ENCODE data around the gene CERK. TPM values are rescaled to one million over a fixed set of nuclear protein-coding genes. Genes with fewer than 3 reads are reported as not detected.
"Not testable (repeated sequence)": the region's sequence is repeated elsewhere in the genome, so short reads cannot be mapped to it uniquely, and the experiment has no call there.

CERK gene
- total RNA-seq, 5 donors from 2014 or later (not counting 1 experiment from before 2014, with no cell fraction given): 77.4 to 155 (median 125) TPM

GRCh38 chr22:46646531-46647215 lies 91.4 kb downstream of the CERK start:
- Mint-ChIP-seq H3K4me1 (peaks cover 0 to 25% (median 6%) of the 10 kb centered on the region in 3 donors), H3K9me3 (peaks cover 0 to 6% (median 0%) of the 10 kb centered on the region in 3 donors), H3K27me3 (no peaks in the 10 kb centered on the region), H3K27ac (no peak overlapping the region), H3K4me3 (no peak overlapping the region), H3K36me3 (peaks cover 10% of the 10 kb centered on the region)
- no peak overlapping the region for H3K4me3 ChIP-seq (ENCODE audit: control insufficient read depth in 1 of 2, extremely low read depth in 1 of 2, low read length in 1 of 2)
- no peak overlapping the region for H3K27ac ChIP-seq (ENCODE audit: low read length)
- ChIA-PET POLR2A (no interaction called here), CTCF (no interaction called here)
- H3K4me1 ChIP-seq (ENCODE audit: control insufficient read depth in 1 of 2, extremely low read depth in 1 of 2, insufficient read depth in 2 of 2, low read length in 2 of 2): no peaks in the 10 kb centered on the region
- H3K9me3 ChIP-seq: no peaks in the 10 kb centered on the region
- ATAC-seq (replicated peaks in 1 of 4): no peak
- no peak for DNase-seq
- WGBS (ENCODE audit: insufficient coverage): 98% methylated on average over 5 of the region's 10 CpGs
- H3K27me3 ChIP-seq (replicated peaks in 1 of 2; ENCODE audit: control insufficient read depth in 2 of 2, extremely low read depth in 1 of 2, insufficient read depth in 2 of 2, low read length in 1 of 2): no peaks in the 10 kb centered on the region
- peaks cover 0 to 5% of the 10 kb centered on the region in 2 donors for H3K36me3 ChIP-seq (ENCODE audit: control insufficient read depth in 2 of 2, extremely low read depth in 1 of 2, insufficient read depth in 1 of 2, low read length in 1 of 2)

GRCh38 chr22:46642840-46643480 lies 95.1 kb downstream of the CERK start:
- DNase-seq; H3K27me3 ChIP-seq (replicated peaks in 1 of 2; ENCODE audit: control insufficient read depth in 2 of 2, extremely low read depth in 1 of 2, insufficient read depth in 2 of 2, low read length in 1 of 2); H3K4me3 Mint-ChIP-seq; H3K27me3 Mint-ChIP-seq; H3K36me3 ChIP-seq (ENCODE audit: control insufficient read depth in 2 of 2, extremely low read depth in 1 of 2, insufficient read depth in 1 of 2, low read length in 1 of 2); H3K27ac Mint-ChIP-seq; H3K27ac ChIP-seq (ENCODE audit: low read length); H3K9me3 Mint-ChIP-seq; H3K4me1 ChIP-seq (ENCODE audit: control insufficient read depth in 1 of 2, extremely low read depth in 1 of 2, insufficient read depth in 2 of 2, low read length in 2 of 2); CTCF ChIA-PET; H3K9me3 ChIP-seq; POLR2A ChIA-PET; ATAC-seq (replicated peaks in 1 of 4); H3K4me3 ChIP-seq (ENCODE audit: control insufficient read depth in 1 of 2, extremely low read depth in 1 of 2, low read length in 1 of 2): not testable (repeated sequence)
- peaks cover 0 to 22% (median 2%) of the 10 kb centered on the region in 3 donors for H3K4me1 Mint-ChIP-seq
- 97% methylated on average over 5 of the region's 5 CpGs for WGBS (ENCODE audit: insufficient coverage)
- H3K36me3 Mint-ChIP-seq: peaks cover 13% of the 10 kb centered on the region

GRCh38 chr22:46641811-46642266 lies 96.2 kb downstream of the CERK start:
- CTCF ChIA-PET: no interaction called here
- no peaks in the 10 kb centered on the region for H3K27me3 Mint-ChIP-seq
- Histone ChIP-seq H3K27ac (ENCODE audit: low read length) (no peak overlapping the region), H3K9me3 (no peaks in the 10 kb centered on the region), H3K27me3 (replicated peaks in 1 of 2; ENCODE audit: control insufficient read depth in 2 of 2, extremely low read depth in 1 of 2, insufficient read depth in 2 of 2, low read length in 1 of 2) (no peaks in the 10 kb centered on the region), H3K4me1 (ENCODE audit: control insufficient read depth in 1 of 2, extremely low read depth in 1 of 2, insufficient read depth in 2 of 2, low read length in 2 of 2) (no peaks in the 10 kb centered on the region), H3K36me3 (ENCODE audit: control insufficient read depth in 2 of 2, extremely low read depth in 1 of 2, insufficient read depth in 1 of 2, low read length in 1 of 2) (peaks cover 0 to 5% of the 10 kb centered on the region in 2 donors), H3K4me3 (ENCODE audit: control insufficient read depth in 1 of 2, extremely low read depth in 1 of 2, low read length in 1 of 2) (no peak overlapping the region)
- WGBS (ENCODE audit: insufficient coverage): 90% methylated on average over 3 of the region's 7 CpGs
- no peaks in the 10 kb centered on the region for H3K9me3 Mint-ChIP-seq
- H3K4me1 Mint-ChIP-seq: peaks cover 0 to 22% (median 2%) of the 10 kb centered on the region in 3 donors
- no peak for ATAC-seq (replicated peaks in 1 of 4)
- POLR2A ChIA-PET: no interaction called here
- H3K4me3 Mint-ChIP-seq: no peak overlapping the region
- H3K36me3 Mint-ChIP-seq: peaks cover 13% of the 10 kb centered on the region
- no peak for DNase-seq
- no peak overlapping the region for H3K27ac Mint-ChIP-seq

DNA sequence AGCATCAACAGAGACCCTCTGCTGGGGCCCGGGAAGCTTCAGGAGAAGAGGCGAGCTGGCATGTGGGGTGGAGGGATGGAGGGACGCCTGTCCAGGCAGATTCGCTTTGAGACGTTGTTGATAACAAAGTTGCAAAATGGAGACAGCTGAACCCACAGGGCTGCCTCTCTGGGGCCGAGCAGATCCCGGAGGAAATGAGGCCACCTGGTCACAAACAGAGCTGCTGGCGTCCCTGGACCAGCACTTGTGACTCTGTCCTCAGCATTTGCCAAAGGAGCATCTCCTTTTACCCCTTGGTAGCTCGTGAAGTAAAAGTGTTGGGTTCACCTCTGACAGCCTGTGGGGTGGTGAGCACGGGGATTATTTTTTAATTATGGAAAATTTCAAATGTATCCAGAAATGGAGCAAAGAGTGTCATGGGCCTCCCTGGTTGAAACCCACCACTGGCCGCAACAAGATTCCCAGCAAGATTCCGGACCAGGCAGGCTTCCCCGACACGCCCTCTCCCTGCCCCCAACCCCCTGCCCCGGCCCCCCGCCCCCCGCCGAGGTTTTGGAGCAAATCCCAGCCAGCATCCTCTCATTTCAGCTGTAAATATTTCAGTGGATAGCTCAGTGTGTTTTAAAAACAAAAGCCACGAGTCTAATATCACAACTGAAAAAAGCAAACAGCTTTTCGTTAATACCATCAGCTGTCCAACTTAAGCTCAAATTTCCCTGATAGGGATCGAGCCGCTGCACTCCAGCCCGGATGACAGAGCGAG lies 97.6 kb downstream of the CERK start:
- H3K27ac Mint-ChIP-seq: no peak overlapping the region
- H3K27me3 ChIP-seq (replicated peaks in 1 of 2; ENCODE audit: control insufficient read depth in 2 of 2, extremely low read depth in 1 of 2, insufficient read depth in 2 of 2, low read length in 1 of 2): no peaks in the 10 kb centered on the region
- no peaks in the 10 kb centered on the region for H3K4me1 ChIP-seq (ENCODE audit: control insufficient read depth in 1 of 2, extremely low read depth in 1 of 2, insufficient read depth in 2 of 2, low read length in 2 of 2)
- no peaks in the 10 kb centered on the region for H3K9me3 Mint-ChIP-seq
- CTCF ChIA-PET: no interaction called here
- 95% methylated on average over 9 of the region's 24 CpGs for WGBS (ENCODE audit: insufficient coverage)
- peaks cover 13% of the 10 kb centered on the region for H3K36me3 Mint-ChIP-seq
- H3K27ac ChIP-seq (ENCODE audit: low read length): no peak overlapping the region
- H3K4me3 ChIP-seq (ENCODE audit: control insufficient read depth in 1 of 2, extremely low read depth in 1 of 2, low read length in 1 of 2): no peak overlapping the region
- ATAC-seq (replicated peaks in 1 of 4) (no peak), DNase-seq (no peak)
- H3K4me3 Mint-ChIP-seq: no peak overlapping the region
- no peaks in the 10 kb centered on the region for H3K36me3 ChIP-seq (ENCODE audit: control insufficient read depth in 2 of 2, extremely low read depth in 1 of 2, insufficient read depth in 1 of 2, low read length in 1 of 2)
- POLR2A ChIA-PET: no interaction called here
- H3K9me3 ChIP-seq: no peaks in the 10 kb centered on the region
- H3K4me1 Mint-ChIP-seq: peaks cover 0 to 22% (median 2%) of the 10 kb centered on the region in 3 donors
- no peaks in the 10 kb centered on the region for H3K27me3 Mint-ChIP-seq

- no peak overlapping the region for H3K4me3 Mint-ChIP-seq
- no peak overlapping the region for H3K4me3 ChIP-seq (ENCODE audit: control insufficient read depth in 1 of 2, extremely low read depth in 1 of 2, low read length in 1 of 2)
- no peak overlapping the region for H3K27ac Mint-ChIP-seq
- H3K27me3 ChIP-seq (replicated peaks in 1 of 2; ENCODE audit: control insufficient read depth in 2 of 2, extremely low read depth in 1 of 2, insufficient read depth in 2 of 2, low read length in 1 of 2): no peaks in the 10 kb centered on the region
- no peaks in the 10 kb centered on the region for H3K4me1 ChIP-seq (ENCODE audit: control insufficient read depth in 1 of 2, extremely low read depth in 1 of 2, insufficient read depth in 2 of 2, low read length in 2 of 2)
- H3K9me3 ChIP-seq: no peaks in the 10 kb centered on the region
- CTCF ChIA-PET: no interaction called here
- H3K36me3 Mint-ChIP-seq: peaks cover 13% of the 10 kb centered on the region
- no peaks in the 10 kb centered on the region for H3K36me3 ChIP-seq (ENCODE audit: control insufficient read depth in 2 of 2, extremely low read depth in 1 of 2, insufficient read depth in 1 of 2, low read length in 1 of 2)
- H3K4me1 Mint-ChIP-seq: peaks cover 0 to 22% (median 2%) of the 10 kb centered on the region in 3 donors
- POLR2A ChIA-PET: no interaction called here
- H3K9me3 Mint-ChIP-seq: no peaks in the 10 kb centered on the region
- 93% methylated on average over 11 of the region's 11 CpGs for WGBS (ENCODE audit: insufficient coverage)
- ATAC-seq (replicated peaks in 1 of 4) (no peak), DNase-seq (no peak)
- no peak overlapping the region for H3K27ac ChIP-seq (ENCODE audit: low read length)
- H3K27me3 Mint-ChIP-seq: no peaks in the 10 kb centered on the region
Observed at GRCh38 chr22:46639843-46640242, 98.2 kb downstream of the CERK start.

DNA sequence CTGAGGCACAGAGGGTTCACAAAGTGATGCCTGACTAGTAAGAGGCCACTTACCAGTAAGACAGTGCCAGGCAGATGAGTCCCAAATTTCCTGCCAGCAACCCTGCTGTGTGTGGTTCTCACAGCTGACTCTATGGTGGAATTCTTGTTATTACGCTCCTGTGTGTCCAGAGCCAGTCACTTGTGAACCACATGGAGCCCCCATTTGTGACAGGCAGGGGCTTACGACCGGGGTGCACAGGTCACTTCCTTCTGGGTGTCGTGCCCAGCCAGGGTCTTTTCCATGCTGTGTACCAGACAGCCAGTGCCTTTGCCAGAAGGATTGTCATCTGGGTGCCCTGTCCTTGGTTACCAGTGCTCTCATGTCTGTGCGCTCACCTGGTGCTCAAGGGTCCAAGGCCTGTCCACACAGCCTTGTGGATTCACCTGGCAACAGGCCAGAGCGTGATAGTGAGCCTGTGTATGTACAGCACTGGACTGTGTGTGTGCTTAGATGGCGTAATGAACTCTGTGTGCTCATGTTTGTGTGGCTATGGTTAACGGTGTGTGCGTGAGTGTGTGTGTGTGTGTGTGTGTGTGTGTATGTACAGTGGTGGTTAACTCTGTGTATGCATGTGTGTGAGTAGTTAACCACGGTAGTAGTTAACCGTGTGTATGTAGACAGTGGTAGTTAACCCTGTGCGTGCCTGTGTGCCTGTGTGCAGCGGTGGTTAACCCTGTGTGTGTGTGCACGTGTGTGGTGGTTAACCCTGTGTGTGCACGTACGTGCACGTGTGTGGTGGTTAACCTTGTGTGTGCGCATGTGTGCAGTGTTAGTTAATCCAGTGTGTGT lies 99.2 kb downstream of the CERK start:
- peak in 5 of 35 experiments; percentile 10 to 15 (median 13) for DNase-seq
- ChIA-PET POLR2A (no interaction called here), CTCF (no interaction called here)
- Mint-ChIP-seq H3K4me3 (no peak overlapping the region), H3K36me3 (peaks cover 13% of the 10 kb centered on the region), H3K27ac (no peak overlapping the region), H3K27me3 (no peaks in the 10 kb centered on the region), H3K9me3 (no peaks in the 10 kb centered on the region), H3K4me1 (peaks cover 0 to 16% (median 2%) of the 10 kb centered on the region in 3 donors)
- no peak for ATAC-seq (replicated peaks in 1 of 4)
- 79% methylated on average over 18 of the region's 18 CpGs for WGBS (ENCODE audit: insufficient coverage)
- no peak overlapping the region for H3K4me3 ChIP-seq (ENCODE audit: control insufficient read depth in 1 of 2, extremely low read depth in 1 of 2, low read length in 1 of 2)
- H3K36me3 ChIP-seq (ENCODE audit: control insufficient read depth in 2 of 2, extremely low read depth in 1 of 2, insufficient read depth in 1 of 2, low read length in 1 of 2): no peaks in the 10 kb centered on the region
- no peak overlapping the region for H3K27ac ChIP-seq (ENCODE audit: low read length)
- no peaks in the 10 kb centered on the region for H3K9me3 ChIP-seq
- no peaks in the 10 kb centered on the region for H3K27me3 ChIP-seq (replicated peaks in 1 of 2; ENCODE audit: control insufficient read depth in 2 of 2, extremely low read depth in 1 of 2, insufficient read depth in 2 of 2, low read length in 1 of 2)
- H3K4me1 ChIP-seq (ENCODE audit: control insufficient read depth in 1 of 2, extremely low read depth in 1 of 2, insufficient read depth in 2 of 2, low read length in 2 of 2): no peaks in the 10 kb centered on the region
